HEK293T (cell line): Measurements from ENCODE around the gene SLC12A5.

ENCODE experiments used
- CTCF ChIA-PET: fragments of 350-600 bp; formaldehyde crosslinking; extraction: SDS; loops from one replicate; lab custom pipeline; 2021; ENCODE audit warnings: antibody characterized with exemption, inconsistent platforms; lab: Yijun Ruan, JAX
- POLR2A ChIA-PET: fragments of 350-600 bp; formaldehyde crosslinking; extraction: SDS; loops from one replicate; lab custom pipeline; 2020; ENCODE audit warnings: antibody characterized with exemption, inconsistent platforms; lab: Yijun Ruan, JAX
- DNase-seq: peaks from one replicate; pipeline ENCODE4 v3.0.0; 2012; ENCODE audit warnings: mixed read lengths; ENCODE audit errors: extremely low spot score
- ARNT ChIP-seq: fragments of 450-650 bp; IDR thresholded peaks from 2 replicates; pipeline ENCODE4 v1.6.1; 2017; ENCODE audit warnings: mild to moderate bottlenecking
- BHLHE40 ChIP-seq: fragments of 450-650 bp; IDR thresholded peaks from 2 replicates; pipeline ENCODE4 v1.6.1; 2016; ENCODE audit warnings: mild to moderate bottlenecking, moderate library complexity, borderline replicate concordance
- CTBP1 ChIP-seq: fragments of 450-650 bp; IDR thresholded peaks from 2 replicates; pipeline ENCODE4 v1.6.1; 2016; ENCODE audit warnings: borderline replicate concordance
- ELF4 ChIP-seq: fragments of 450-650 bp; IDR thresholded peaks from 2 replicates; pipeline ENCODE4 v1.6.1; 2017; ENCODE audit warnings: antibody characterized with exemption
- FOXA1 ChIP-seq: fragments of 450-650 bp; IDR thresholded peaks from 2 replicates; pipeline ENCODE4 v1.6.1; 2016; ENCODE audit warnings: mild to moderate bottlenecking
- FOXK2 ChIP-seq: fragments of 450-650 bp; IDR thresholded peaks from 2 replicates; pipeline ENCODE4 v1.6.1; 2016; ENCODE audit warnings: mild to moderate bottlenecking
- FOXM1 ChIP-seq: fragments of 450-650 bp; IDR thresholded peaks from 2 replicates; pipeline ENCODE4 v1.6.1; 2017; ENCODE audit warnings: mild to moderate bottlenecking, borderline replicate concordance
- HDGF ChIP-seq: fragments of 450-650 bp; IDR thresholded peaks from 2 replicates; pipeline ENCODE4 v1.6.1; 2017; ENCODE audit warnings: antibody characterized with exemption, borderline replicate concordance
- L3MBTL2 ChIP-seq: fragments of 450-650 bp; conservative IDR thresholded peaks from 2 replicates; pipeline ENCODE4 v1.6.1; 2016; ENCODE audit warnings: mild to moderate bottlenecking
- LEF1 ChIP-seq: fragments of 450-650 bp; IDR thresholded peaks from 2 replicates; pipeline ENCODE4 v1.6.1; 2017; ENCODE audit warnings: mild to moderate bottlenecking, borderline replicate concordance
- NFRKB ChIP-seq: fragments of 450-650 bp; IDR thresholded peaks from 2 replicates; pipeline ENCODE4 v1.6.1; 2016; ENCODE audit warnings: mild to moderate bottlenecking, moderate library complexity
- PKNOX1 ChIP-seq: fragments of 450-650 bp; IDR thresholded peaks from 2 replicates; pipeline ENCODE4 v1.6.1; 2016
- SP1 ChIP-seq: fragments of 450-650 bp; IDR thresholded peaks from 2 replicates; pipeline ENCODE4 v1.6.1; 2017
- SUZ12 ChIP-seq: fragments of 450-650 bp; IDR thresholded peaks from 2 replicates; pipeline ENCODE4 v1.6.1; 2016; ENCODE audit warnings: mild to moderate bottlenecking
- TARDBP ChIP-seq: fragments of 450-650 bp; IDR thresholded peaks from 2 replicates; pipeline ENCODE4 v1.6.1; 2016
- ZNF384 ChIP-seq: fragments of 450-650 bp; IDR thresholded peaks from 2 replicates; pipeline ENCODE4 v1.6.1; 2016

The SLC12A5 gene

GRCh38 chr20:46018112-46018511 is 10.9 kb upstream of the SLC12A5 start:
- CTCF ChIA-PET, result interaction anchor here (1.0 kb wide), 1 partner anchor 48 kb away, joined by 3 read pairs; no protein-coding TSS in a partner anchor
- POLR2A ChIA-PET, result no interaction called here
- DNase-seq, result no peak
- TF ChIP-seq PKNOX1 (no peak), TARDBP (no peak), BHLHE40 (no peak), SP1 (no peak), FOXA1 (no peak), HDGF (no peak), ZNF384 (no peak), FOXK2 (no peak), ELF4 (no peak), LEF1 (no peak), CTBP1 (no peak), L3MBTL2 (no peak)

- DNase-seq, result no peak
- CTCF ChIA-PET, result interaction anchor here (1.0 kb wide), 1 partner anchor 49 kb away, joined by 3 read pairs; no protein-coding TSS in a partner anchor
- TF ChIP-seq ARNT, result no peak
- no peak for TF ChIP-seq PKNOX1
- TF ChIP-seq SP1, result no peak
- no peak for TF ChIP-seq SUZ12
- TF ChIP-seq FOXM1, result no peak
- TF ChIP-seq FOXA1, result no peak
- no peak for TF ChIP-seq ZNF384
- no peak for TF ChIP-seq TARDBP
- TF ChIP-seq HDGF, result no peak
- POLR2A ChIA-PET, result no interaction called here
Observed at GRCh38 chr20:46018611-46019010, 10.4 kb upstream of the SLC12A5 start.

DNA sequence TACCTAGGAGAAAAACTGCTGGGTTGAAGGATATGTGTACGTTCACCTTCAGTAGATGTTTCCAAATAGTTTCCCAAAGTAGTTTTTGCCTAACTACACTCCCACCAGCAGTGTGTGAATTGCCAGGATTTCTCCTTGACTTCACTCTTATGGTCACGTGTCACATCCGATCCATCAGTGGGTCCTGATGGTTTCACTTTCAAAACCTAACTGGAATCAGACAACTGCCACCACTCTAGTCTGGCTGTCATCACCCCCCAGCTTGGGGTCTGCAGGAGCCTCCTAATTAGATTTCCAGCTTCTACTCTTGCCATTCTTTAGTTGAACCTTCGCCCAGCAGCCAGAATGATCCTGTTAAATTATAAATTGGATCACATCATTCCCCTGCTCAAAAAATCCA is 8.5 kb upstream of the SLC12A5 start:
- ChIA-PET POLR2A (no interaction called here), CTCF (no interaction called here)
- TF ChIP-seq FOXM1 (no peak), ELF4 (no peak), NFRKB (no peak)
- no peak for DNase-seq

DNA sequence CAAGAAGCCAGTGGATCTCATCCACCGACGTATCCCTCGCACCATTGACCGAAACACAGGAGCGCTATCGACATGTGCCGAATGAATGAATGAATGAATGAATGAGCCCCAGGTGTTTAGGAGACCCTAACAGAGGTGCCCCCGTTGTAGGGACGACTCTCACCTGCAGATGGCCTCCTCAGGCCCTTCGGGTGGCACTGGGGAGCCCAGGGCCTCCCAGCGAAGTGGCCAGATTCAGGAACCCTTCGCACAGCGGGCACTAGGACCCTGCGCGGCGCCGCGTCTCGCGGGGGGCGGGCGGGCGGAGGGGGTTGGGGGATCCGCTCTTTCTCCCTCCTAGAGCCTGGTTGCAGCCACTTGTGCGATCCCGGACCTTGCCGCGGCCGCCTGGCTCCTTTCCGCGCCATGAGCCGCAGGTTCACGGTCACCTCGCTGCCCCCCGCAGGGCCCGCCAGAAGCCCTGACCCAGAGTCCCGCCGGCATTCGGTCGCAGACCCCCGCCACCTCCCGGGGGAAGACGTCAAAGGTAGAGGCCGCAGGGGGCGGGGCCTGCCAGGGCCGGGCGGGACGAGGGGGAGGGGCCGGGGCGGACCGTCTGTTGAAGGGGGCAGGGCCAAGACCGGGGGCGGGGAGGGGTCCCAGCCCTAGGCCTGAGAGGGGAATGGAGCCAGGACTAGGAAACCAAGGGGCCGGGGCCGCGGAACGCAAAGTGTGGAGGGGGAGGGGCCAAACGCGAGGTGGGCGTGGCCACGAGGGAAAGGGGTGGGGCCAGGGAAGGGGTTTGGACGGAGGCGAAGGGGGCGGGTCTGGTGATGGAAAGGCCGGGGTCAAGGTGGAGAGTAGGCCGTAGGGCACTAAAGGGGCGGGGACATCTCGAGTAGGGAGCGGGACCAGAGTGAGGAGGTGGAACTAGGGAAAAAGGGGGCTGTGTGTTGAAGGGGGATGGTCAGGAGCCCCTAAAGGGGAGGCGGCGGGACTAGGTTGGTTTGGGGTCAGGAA is 7.4 kb upstream of the SLC12A5 start:
- no peak for TF ChIP-seq CTBP1
- no peak for TF ChIP-seq HDGF
- no peak for TF ChIP-seq ARNT
- TF ChIP-seq ELF4, result no peak
- TF ChIP-seq FOXA1, result no peak
- no peak for TF ChIP-seq TARDBP
- TF ChIP-seq FOXK2, result no peak
- no peak for TF ChIP-seq NFRKB
- TF ChIP-seq BHLHE40, result no peak
- TF ChIP-seq PKNOX1, result peak; percentile 73
- TF ChIP-seq LEF1, result no peak
- no peak for TF ChIP-seq SUZ12
- no peak for TF ChIP-seq FOXM1
- TF ChIP-seq SP1, result peak; percentile 90
- ChIA-PET CTCF (interaction anchor here (0.6 to 1.7 kb wide), 5 partner anchors 10 to 139 kb away, joined by 3 to 14 read pairs (median 3); no protein-coding TSS in a partner anchor), POLR2A (interaction anchor here (1.7 kb wide), 1 partner anchor 67 kb away, joined by 3 read pairs; no protein-coding TSS in a partner anchor)
- peak; percentile 93 for DNase-seq

DNA sequence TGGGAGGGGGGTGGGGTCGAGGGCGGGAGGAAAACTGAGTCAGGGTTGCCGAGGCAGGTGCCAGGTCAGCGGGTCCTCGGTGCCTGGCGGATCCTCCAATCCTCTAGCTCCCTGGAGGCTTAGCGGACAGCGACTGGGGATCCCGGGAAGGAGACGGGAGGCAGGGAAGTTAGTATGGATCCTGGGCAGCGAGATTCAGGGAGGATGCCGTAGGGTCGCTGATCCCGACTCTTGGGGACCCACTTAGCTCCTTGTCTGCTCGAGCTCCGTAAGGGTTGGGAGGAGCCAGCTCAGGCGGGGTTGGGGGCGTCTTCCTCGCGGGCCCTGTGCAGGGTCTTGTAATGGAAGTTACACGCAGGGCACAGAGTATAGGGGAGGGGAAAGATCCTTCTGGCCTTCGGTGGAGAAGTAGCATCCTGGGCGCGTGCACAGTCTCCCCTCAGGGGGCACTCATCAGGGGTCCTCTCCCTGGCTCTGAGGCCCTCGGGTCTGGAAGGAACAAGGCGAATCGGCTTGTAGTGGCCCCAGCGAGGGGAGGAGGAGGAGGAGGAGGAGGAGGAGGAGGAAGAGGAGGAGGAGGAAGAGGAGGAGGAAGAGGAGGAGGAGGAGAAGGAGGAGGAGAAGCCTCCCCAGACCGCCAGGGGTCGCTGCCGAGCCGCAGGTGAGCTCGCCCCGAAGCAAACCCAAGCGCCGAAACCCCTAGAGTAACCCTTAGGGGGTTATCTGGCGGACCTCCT is 6.4 kb upstream of the SLC12A5 start:
- ChIA-PET POLR2A (interaction anchor here (0.6 to 1.7 kb wide), 2 partner anchors 62 to 66 kb away, joined by 3 read pairs; no protein-coding TSS in a partner anchor), CTCF (interaction anchor here (0.5 to 1.7 kb wide), 8 partner anchors 9 to 462 kb away, joined by 3 to 14 read pairs (median 3); no protein-coding TSS in a partner anchor)
- DNase-seq, result peak; percentile 48
- no peak for TF ChIP-seq ELF4
- no peak; the same call in 1 of the 2 replicates for TF ChIP-seq L3MBTL2
- TF ChIP-seq HDGF, result no peak
- TF ChIP-seq BHLHE40, result no peak

GRCh38 chr20:46023148-46023484 is 5.9 kb upstream of the SLC12A5 start:
- ChIA-PET POLR2A (interaction anchor here (1.7 kb wide), 1 partner anchor 66 kb away, joined by 3 read pairs; no protein-coding TSS in a partner anchor), CTCF (interaction anchor here (0.7 to 1.7 kb wide), 6 partner anchors 9 to 460 kb away, joined by 3 to 14 read pairs (median 3); no protein-coding TSS in a partner anchor)
- TF ChIP-seq SUZ12 (no peak), HDGF (no peak), TARDBP (no peak), FOXK2 (no peak), SP1 (no peak), L3MBTL2 (no peak), ZNF384 (no peak), ELF4 (no peak), FOXM1 (no peak), NFRKB (no peak), BHLHE40 (no peak)
- no peak for DNase-seq
